CD4-positive, alpha-beta T cell (primary cell): Measurements from ENCODE around the gene AAK1. TPM values are rescaled to one million over a fixed set of nuclear protein-coding genes. Genes with fewer than 3 reads are reported as not detected.

ENCODE experiments used
- total RNA-seq, 174 experiments: library from RNA in 2 of 174; stranded (reverse) in 2 of 174; gene quantifications; one replicate each; pipeline ENCODE4 v1.2.3 and lab custom pipeline; 2021 to 2026

AAK1 gene
- total RNA-seq, 2 experiments from 2014 or later, result 201 to 208 TPM

Other genes with a start within 250 kb of the AAK1 start
- gene NFU1, start 206.3 kb downstream of the AAK1 start, total RNA-seq, result 10 to 100 TPM; 18.5 to 22.2 TPM
- 1 to 10 TPM; 4.0 to 5.3 TPM for gene ANXA4, start 98.4 kb upstream of the AAK1 start, total RNA-seq
- gene GMCL1, start 185.9 kb upstream of the AAK1 start, total RNA-seq, result 10 to 100 TPM; 29.7 to 29.8 TPM